Measurements from ENCODE around the gene NEDD9.

GRCh38 chr6:11237956-11238355 is 5.5 kb upstream of the NEDD9 start:
- TF ChIP-seq MAFK (IDR thresholded peaks at IDR 0.05; ENCODE audit: low read depth, low read length) (no peak), CTCF (conservative IDR thresholded peaks at IDR 0.05; ENCODE audit: low read depth, low read length) (no peak), SMC3 (IDR thresholded peaks at IDR 0.05; ENCODE audit: low read depth, low read length) (no peak), POLR2A (IDR thresholded peaks at IDR 0.05; ENCODE audit: low read depth, low read length) (no peak), RFX5 (IDR thresholded peaks at IDR 0.05; ENCODE audit: low read depth, low read length) (no peak)

All from IMR-90 (cell line).